IMR-90 (cell line): Measurements from ENCODE around the gene IL1RAPL1.
"Not testable (repeated sequence)": the region's sequence is repeated elsewhere in the genome, so short reads cannot be mapped to it uniquely, and the experiment has no call there.

Experiments
- BHLHE40 ChIP-seq: fragments of 150-350 bp; IDR thresholded peaks from 2 replicates; pipeline ENCODE4 v1.6.1; 2016; ENCODE audit warnings: mild to moderate bottlenecking, low read depth, low read length
- CEBPB ChIP-seq: IDR thresholded peaks from 2 replicates; pipeline ENCODE4 v1.6.1; 2012; ENCODE audit warnings: low read depth, low read length, improper control_type of control experiment
- CHD1 ChIP-seq: IDR thresholded peaks from 2 replicates; pipeline ENCODE4 v1.6.1; 2012; ENCODE audit warnings: low read depth, low read length, improper control_type of control experiment
- MAZ ChIP-seq: IDR thresholded peaks from 2 replicates; pipeline ENCODE4 v1.6.1; 2012; ENCODE audit warnings: low read depth, mild to moderate bottlenecking, low read length, improper control_type of control experiment, moderate library complexity, borderline replicate concordance
- POLR2A ChIP-seq: IDR thresholded peaks from 2 replicates; pipeline ENCODE4 v1.6.1; 2012; ENCODE audit warnings: mild to moderate bottlenecking, low read depth, low read length
- RAD21 ChIP-seq: IDR thresholded peaks from 2 replicates; pipeline ENCODE4 v1.6.1; 2012; ENCODE audit warnings: low read length, improper control_type of control experiment
- RCOR1 ChIP-seq: IDR thresholded peaks from 2 replicates; pipeline ENCODE4 v1.6.1; 2012; ENCODE audit warnings: mild to moderate bottlenecking, low read length, improper control_type of control experiment; ENCODE audit not compliant: insufficient replicate concordance
- RFX5 ChIP-seq: IDR thresholded peaks from 2 replicates; pipeline ENCODE4 v1.8.0; 2012; ENCODE audit warnings: low read depth, mild to moderate bottlenecking, low read length, moderate library complexity
- SMC3 ChIP-seq: fragments of 150-350 bp; IDR thresholded peaks from 2 replicates; pipeline ENCODE4 v1.6.1; 2016; ENCODE audit warnings: low read depth, mild to moderate bottlenecking, antibody characterized with exemption, low read length, moderate library complexity
- TF ChIP-seq, protein P1 (sequence below): conservative IDR thresholded peaks from 2 replicates; pipeline ENCODE4 v1.5.1; 2012; ENCODE audit warnings: mild to moderate bottlenecking, low read depth, low read length, improper control_type of control experiment
- TF ChIP-seq, protein P2 (sequence below): fragments of 150-350 bp; IDR thresholded peaks from 2 replicates; pipeline ENCODE4 v1.6.1; 2017; ENCODE audit warnings: mild to moderate bottlenecking, antibody characterized with exemption, low read length, low read depth

DNA sequence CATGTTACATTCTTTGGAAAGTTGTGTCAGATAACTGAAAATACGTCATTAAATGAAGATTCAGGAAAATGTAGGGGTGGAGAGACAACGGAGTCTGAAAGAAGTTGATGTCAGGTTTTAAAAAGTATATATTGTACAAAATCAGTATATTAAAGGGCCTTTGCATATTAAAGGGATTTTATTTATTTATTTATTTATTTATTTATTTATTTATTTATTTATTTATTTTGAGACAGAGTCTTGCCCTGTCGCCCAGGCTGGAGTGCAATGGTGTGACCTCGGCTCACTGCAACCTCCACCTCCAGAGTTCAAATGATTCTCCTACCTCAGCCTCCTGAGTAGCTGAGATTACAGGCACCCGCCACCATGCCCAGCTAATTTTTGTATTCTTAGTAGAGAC, 213.4 kb downstream of the IL1RAPL1 start:
- not testable (repeated sequence) for TF ChIP-seq POLR2A, MAZ, CEBPB, RCOR1, BHLHE40, RAD21, CHD1, SMC3, RFX5
- TF ChIP-seq, protein P1, sequence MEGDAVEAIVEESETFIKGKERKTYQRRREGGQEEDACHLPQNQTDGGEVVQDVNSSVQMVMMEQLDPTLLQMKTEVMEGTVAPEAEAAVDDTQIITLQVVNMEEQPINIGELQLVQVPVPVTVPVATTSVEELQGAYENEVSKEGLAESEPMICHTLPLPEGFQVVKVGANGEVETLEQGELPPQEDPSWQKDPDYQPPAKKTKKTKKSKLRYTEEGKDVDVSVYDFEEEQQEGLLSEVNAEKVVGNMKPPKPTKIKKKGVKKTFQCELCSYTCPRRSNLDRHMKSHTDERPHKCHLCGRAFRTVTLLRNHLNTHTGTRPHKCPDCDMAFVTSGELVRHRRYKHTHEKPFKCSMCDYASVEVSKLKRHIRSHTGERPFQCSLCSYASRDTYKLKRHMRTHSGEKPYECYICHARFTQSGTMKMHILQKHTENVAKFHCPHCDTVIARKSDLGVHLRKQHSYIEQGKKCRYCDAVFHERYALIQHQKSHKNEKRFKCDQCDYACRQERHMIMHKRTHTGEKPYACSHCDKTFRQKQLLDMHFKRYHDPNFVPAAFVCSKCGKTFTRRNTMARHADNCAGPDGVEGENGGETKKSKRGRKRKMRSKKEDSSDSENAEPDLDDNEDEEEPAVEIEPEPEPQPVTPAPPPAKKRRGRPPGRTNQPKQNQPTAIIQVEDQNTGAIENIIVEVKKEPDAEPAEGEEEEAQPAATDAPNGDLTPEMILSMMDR, result not testable (repeated sequence)
- TF ChIP-seq, protein P2, sequence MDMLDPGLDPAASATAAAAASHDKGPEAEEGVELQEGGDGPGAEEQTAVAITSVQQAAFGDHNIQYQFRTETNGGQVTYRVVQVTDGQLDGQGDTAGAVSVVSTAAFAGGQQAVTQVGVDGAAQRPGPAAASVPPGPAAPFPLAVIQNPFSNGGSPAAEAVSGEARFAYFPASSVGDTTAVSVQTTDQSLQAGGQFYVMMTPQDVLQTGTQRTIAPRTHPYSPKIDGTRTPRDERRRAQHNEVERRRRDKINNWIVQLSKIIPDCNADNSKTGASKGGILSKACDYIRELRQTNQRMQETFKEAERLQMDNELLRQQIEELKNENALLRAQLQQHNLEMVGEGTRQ, result not testable (repeated sequence)
